Hematopoietic multipotent progenitor cell treated with erythropoietin and hydrocortisone succinate and interleukin-3 and kit ligand, for 6 days (in vitro differentiated cells): Measurements from ENCODE around the gene MGMT.

Experiments used
- DNase-seq: peaks from one replicate; pipeline ENCODE4 v3.0.0-alpha.2; 2015

MGMT gene

DNA sequence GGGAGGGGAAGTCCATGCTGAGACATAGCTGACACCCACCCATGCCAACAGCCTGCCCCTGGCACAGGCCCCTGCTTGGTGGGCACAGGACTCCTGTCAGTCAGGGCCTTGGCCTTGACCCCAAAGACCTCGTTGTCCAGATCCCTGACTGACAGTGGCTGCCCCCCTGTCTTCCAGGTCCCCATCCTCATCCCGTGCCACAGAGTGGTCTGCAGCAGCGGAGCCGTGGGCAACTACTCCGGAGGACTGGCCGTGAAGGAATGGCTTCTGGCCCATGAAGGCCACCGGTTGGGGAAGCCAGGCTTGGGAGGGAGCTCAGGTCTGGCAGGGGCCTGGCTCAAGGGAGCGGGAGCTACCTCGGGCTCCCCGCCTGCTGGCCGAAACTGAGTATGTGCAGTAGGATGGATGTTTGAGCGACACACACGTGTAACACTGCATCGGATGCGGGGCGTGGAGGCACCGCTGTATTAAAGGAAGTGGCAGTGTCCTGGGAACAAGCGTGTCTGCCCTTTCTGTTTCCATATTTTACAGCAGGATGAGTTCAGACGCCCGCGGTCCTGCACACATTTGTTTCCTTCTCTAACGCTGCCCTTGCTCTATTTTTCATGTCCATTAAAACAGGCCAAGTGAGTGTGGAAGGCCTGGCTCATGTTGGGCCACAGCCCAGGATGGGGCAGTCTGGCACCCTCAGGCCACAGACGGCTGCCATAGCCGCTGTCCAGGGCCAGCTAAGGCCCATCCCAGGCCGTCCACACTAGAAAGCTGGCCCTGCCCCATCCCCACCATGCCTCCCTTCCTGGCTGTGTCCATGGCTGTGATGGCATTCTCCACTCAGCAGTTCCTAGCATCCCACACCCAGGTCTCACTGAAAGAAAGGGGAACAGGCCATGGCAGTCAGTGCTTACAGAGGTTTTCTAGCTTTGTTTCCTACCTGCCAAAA lies 299.8 kb downstream of the MGMT start:
- DNase-seq, result no peak

DNA sequence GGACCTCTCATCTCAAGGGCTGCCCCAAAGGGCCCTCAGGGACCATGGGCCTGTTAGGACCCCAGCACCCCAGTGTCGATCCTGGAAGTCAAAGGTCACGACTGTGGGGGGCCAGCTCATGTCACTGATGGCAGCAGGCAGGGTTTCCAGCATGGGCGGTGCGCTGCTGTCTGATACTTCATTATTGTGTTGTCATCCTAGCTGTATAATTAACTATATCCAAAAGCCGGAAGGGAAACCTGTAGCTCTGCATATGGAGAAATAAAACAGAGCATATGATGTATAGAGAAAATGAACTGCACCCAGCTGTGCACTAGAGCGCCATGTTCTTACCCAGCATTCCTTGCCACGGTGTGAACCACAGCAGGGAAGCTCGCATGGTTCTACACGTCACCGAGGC lies 300.7 kb downstream of the MGMT start:
- DNase-seq, result no peak

GRCh38 chr10:129768437-129769355 lies 301.7 kb downstream of the MGMT start:
- no peak for DNase-seq

GRCh38 chr10:129769381-129770116 lies 302.5 kb downstream of the MGMT start:
- DNase-seq, result no peak

DNA sequence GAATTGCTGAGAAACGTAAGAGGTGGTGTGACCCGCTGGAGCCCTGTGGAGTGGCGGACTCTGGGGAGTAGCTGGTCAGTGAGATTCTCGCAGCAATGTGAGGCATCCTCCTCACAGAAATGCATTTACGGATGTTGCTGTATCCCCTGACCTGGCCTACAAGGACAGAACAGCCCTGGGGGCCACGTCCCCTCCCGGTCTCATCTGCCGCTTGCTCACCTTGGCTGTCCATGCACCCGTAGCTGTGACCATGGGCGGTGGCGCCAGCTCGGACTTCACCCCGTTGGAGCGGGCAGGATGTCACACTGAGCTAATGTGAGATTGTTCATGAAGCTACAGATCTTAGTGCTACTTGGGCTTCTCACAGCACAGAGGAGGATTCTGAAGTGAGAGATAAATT lies 303.2 kb downstream of the MGMT start:
- DNase-seq, result no peak

DNA sequence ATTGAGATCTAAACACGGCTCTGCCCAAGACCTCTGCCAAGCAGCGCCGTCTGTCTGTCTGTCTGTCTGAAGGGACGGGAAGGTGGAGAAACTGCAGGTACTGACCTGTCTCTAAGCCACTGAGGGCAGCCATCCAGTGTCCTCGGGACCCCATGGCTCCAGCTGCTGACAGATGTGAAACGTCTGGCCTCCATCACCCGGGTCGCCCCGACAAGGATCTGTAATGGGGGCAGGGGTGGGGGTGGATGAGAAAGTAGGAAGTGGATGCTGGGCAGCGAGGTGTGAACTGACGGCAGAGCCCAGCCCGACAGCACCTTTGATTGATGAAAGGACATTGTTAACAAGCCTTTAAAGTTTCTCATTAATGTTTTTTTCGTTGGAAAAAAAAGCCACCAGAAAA lies 304.0 kb downstream of the MGMT start:
- no peak for DNase-seq

GRCh38 chr10:129771576-129771975 lies 304.5 kb downstream of the MGMT start:
- no peak for DNase-seq

GRCh38 chr10:129771991-129772431 lies 305.0 kb downstream of the MGMT start:
- DNase-seq, result no peak

GRCh38 chr10:129772468-129773358 lies 305.7 kb downstream of the MGMT start:
- no peak for DNase-seq

DNA sequence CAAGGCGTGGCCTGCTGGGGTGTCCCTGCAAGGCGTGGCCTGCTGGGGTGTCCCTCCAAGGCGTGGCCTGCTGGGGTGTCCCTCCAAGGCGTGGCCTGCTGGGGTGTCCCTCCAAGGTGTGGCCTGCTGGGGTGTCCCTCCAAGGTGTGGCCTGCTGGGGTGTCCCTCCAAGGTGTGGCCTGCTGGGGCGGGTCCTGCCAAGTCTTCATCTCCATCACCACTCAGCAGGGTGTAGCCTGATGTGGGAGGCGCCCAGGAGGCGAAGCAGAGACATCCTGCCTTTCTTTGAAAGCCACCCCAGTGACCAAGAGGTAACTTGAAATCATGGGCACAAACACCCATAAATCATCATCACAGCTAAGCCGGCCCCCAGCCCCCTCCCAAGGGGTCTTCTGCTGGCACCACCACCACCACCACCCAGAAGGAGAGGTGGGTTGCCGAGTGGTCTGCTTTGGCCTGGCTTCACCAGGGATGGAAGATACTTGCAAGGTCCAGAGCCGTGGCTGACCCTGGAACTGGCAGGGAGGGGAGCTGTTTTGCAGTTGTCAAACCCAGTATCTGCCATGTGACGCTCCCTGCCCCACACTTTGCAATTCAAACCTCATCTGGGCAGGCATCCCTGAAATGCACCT lies 306.4 kb downstream of the MGMT start:
- DNase-seq, result no peak

DNA sequence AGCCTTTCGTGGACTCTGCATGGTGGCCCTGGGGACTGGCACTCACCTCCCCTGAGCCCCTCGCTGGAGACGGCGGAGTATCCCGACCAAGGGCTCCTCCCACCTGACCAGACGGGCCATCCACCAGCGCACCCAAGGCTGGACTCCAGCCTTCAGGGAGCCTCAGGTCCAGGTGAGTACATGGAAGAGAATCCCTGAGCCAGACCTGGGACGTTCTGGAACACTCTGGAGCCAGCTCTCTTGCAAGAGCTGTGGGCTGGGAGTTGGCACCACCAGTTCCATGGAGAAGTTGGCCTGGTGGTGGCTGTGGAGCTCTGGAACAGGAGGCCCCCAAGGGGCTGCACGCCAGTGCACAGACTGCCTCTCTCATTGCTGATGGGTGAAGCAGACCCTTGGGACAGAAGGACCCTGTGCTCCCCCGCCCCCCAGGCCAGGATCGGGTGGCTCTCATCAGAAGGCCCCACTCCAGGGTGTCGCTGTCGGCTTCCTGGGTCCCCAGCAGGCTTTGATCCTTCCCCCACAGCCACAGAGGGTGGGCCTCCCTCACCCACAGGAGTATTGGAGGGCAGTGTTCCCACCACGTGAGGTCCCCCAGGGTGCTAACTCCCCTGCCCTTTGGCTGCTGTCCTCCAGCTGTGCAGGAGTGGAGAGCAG lies 307.2 kb downstream of the MGMT start:
- no peak for DNase-seq

DNA sequence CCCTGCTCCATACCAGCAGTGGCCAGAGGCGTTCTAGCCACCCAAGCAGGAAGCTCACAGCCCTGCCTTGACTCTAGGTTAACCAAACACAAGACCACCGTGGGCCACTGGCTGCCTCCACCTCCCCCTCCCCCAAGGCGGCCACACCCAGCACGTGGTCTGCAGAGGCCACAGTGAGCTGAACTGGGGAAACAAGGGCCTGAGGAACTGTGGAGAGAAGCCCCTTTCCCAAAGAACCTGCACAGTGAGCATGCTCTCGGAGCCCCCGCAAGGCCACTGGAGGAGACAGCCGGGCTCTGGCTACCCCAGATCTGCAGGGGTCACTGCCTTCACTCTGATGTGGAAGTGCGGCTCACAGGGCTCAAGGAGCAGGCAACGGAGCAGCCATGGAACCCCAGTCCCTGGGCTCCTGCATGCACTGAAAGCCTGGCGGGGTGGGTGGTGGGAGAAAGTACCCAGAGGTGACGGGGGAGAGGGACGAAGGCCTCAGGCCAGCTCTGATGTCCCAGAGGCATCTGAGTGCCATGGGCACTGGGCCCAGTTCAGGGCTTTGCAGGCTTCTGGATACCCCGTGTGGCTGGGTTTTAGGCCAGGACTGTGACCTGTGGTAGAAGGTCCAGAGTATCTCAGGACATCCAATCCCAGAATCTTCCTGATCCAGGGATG lies 307.8 kb downstream of the MGMT start:
- DNase-seq, result no peak

GRCh38 chr10:129775681-129776080 lies 308.6 kb downstream of the MGMT start:
- DNase-seq, result no peak

DNA sequence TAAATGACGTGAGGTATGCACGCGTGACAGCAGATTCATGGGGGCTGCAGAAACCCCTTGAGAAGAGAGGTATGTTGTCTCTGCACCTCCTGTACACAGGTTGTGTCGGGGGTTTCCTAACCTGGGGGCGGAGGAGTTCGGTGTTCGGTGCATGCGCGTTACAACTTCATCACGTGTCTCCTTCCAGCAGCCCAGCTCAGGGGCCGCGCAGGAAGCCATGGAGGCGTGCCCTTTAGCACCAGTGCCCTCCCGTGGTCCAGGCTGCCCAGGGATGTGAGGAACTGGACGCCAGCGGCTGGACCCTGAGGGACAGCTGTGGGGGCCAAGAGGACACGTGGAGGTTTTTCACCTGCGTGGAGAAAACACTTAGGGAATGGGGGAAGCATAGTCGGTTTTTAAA lies 310.6 kb downstream of the MGMT start:
- no peak for DNase-seq

- no peak for DNase-seq
Measured at GRCh38 chr10:129778571-129778970, 311.5 kb downstream of the MGMT start.

- DNase-seq, result no peak
Measured at GRCh38 chr10:129779126-129780111, 312.4 kb downstream of the MGMT start.

- no peak for DNase-seq
Measured at GRCh38 chr10:129780198-129780597, 313.2 kb downstream of the MGMT start.

GRCh38 chr10:129780901-129781795 lies 314.1 kb downstream of the MGMT start:
- no peak for DNase-seq
